NB4 (cell line): ENCODE data around the gene COL23A1.

Experiments used
- DNase-seq: peaks from one replicate; pipeline ENCODE4 v3.0.0; 2010; ENCODE audit warnings: low read depth
- H3K4me3 ChIP-seq: one replicate; pipeline ENCODE4 v1.5.1; 2011; ENCODE audit warnings: mild to moderate bottlenecking, low read depth, low read length, moderate library complexity
- MAX ChIP-seq: IDR thresholded peaks from 2 replicates; pipeline ENCODE4 v1.6.1; 2011; ENCODE audit warnings: low read depth, low read length
- MYC ChIP-seq: IDR thresholded peaks from 2 replicates; pipeline ENCODE4 v1.6.1; 2011; ENCODE audit warnings: low read depth, low read length
- POLR2A ChIP-seq: IDR thresholded peaks from 2 replicates; pipeline ENCODE4 v1.6.1; 2011; ENCODE audit warnings: mild to moderate bottlenecking; ENCODE audit not compliant: insufficient read length; ENCODE audit errors: extremely low read depth
- TF ChIP-seq, protein P1 (sequence below): IDR thresholded peaks from one replicate; pipeline ENCODE4 v1.5.1; 2012; ENCODE audit warnings: low read depth, low read length

The COL23A1 gene

DNA sequence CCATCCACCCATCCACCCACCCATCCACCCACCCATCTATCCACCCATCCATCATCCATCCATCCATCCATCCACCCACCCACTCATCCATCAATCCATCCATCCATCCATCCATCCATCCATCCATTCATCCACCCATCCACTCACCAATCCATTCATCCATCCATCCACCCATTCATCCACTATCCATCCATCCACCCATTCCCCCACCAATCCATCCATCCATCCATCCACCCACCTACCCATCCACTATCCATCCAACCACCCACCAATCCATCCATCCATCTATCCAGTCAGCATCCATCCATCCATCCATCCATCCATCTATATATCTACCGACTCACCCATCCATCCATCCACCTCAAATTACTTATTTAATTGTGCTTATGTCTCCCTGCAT lies 320.7 kb downstream of the COL23A1 start:
- DNase-seq = no peak
- TF ChIP-seq MAX (no peak), MYC (no peak), POLR2A (no peak)
- TF ChIP-seq, protein P1, sequence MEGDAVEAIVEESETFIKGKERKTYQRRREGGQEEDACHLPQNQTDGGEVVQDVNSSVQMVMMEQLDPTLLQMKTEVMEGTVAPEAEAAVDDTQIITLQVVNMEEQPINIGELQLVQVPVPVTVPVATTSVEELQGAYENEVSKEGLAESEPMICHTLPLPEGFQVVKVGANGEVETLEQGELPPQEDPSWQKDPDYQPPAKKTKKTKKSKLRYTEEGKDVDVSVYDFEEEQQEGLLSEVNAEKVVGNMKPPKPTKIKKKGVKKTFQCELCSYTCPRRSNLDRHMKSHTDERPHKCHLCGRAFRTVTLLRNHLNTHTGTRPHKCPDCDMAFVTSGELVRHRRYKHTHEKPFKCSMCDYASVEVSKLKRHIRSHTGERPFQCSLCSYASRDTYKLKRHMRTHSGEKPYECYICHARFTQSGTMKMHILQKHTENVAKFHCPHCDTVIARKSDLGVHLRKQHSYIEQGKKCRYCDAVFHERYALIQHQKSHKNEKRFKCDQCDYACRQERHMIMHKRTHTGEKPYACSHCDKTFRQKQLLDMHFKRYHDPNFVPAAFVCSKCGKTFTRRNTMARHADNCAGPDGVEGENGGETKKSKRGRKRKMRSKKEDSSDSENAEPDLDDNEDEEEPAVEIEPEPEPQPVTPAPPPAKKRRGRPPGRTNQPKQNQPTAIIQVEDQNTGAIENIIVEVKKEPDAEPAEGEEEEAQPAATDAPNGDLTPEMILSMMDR = no peak
- no peak overlapping the region for H3K4me3 ChIP-seq

DNA sequence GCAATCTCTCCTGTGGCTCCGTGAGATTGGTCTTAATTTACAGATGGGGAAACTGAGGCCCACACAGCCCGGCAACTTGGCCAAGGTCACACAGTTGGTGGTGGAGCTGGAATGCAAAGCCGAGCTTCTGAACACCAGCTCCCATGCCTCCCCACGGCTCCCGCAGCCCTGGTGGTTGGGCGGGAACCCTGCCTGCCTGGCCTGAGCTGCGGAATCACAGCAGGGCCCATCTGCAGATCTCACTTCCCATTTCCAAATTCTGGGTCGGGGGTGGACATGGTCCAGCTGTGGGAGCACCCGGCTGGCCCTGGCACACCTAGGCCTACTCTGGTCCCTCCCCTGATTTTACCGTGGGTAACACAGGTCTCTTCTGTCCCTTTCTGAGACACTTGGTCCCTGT lies 322.3 kb downstream of the COL23A1 start:
- no peak for DNase-seq
- TF ChIP-seq, protein P1 = no peak
- TF ChIP-seq POLR2A (no peak), MAX (no peak), MYC (no peak)
- H3K4me3 ChIP-seq = no peak overlapping the region

DNA sequence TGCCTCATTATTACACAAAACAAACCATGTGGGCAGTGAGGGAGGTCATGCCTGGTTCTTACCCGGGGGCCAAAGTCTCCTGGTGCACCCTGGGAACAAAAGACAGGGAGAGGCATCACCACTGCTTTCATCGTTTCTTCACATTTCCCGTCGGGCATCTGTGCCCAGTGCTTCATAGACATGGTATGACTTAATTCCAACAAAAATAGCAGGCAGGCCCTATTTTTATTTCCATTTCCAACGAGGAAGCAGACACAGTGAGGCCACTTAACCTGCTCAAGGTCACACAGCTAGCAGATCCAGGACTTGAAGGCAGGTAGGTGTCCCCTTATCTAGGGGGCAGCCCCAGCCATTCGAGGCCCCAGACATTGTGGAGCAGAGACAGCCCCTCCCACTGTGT lies 322.9 kb downstream of the COL23A1 start:
- no peak for DNase-seq
- H3K4me3 ChIP-seq = no peak overlapping the region
- TF ChIP-seq MYC (no peak), POLR2A (no peak), MAX (no peak)
- TF ChIP-seq, protein P1 = no peak

GRCh38 chr5:178266581-178266980 lies 323.6 kb downstream of the COL23A1 start:
- no peak overlapping the region for H3K4me3 ChIP-seq
- no peak for DNase-seq
- no peak for TF ChIP-seq POLR2A
- TF ChIP-seq, protein P1 = no peak
- TF ChIP-seq MYC = no peak
- TF ChIP-seq MAX = no peak

GRCh38 chr5:178265746-178266145 lies 324.4 kb downstream of the COL23A1 start:
- no peak overlapping the region for H3K4me3 ChIP-seq
- TF ChIP-seq, protein P1 = no peak
- TF ChIP-seq POLR2A = no peak
- DNase-seq = no peak

- DNase-seq = no peak
- TF ChIP-seq MAX = no peak
- no peak overlapping the region for H3K4me3 ChIP-seq
Observed at GRCh38 chr5:178264044-178264443, 326.1 kb downstream of the COL23A1 start.
